ENCODE measurements around the gene PKP1.

The PKP1 gene

GRCh38 chr1:201305815-201306214, 22.5 kb downstream of the PKP1 start:
- no peak overlapping the region for H3K4me3 ChIP-seq
- DNase-seq (ENCODE audit: low read depth, low spot score): no peak
- H3K9me3 ChIP-seq (ENCODE audit: low read depth, low read length): no peaks in the 10 kb centered on the region
- TF ChIP-seq POLR2AphosphoS5 (IDR thresholded peaks at IDR 0.05; ENCODE audit: borderline replicate concordance, low read depth, low read length) (no peak), FOXP2 (optimal IDR thresholded peaks at IDR 0.05; ENCODE audit: control extremely low read depth, extremely low read length, insufficient read depth) (no peak), EZH2 (IDR thresholded peaks at IDR 0.05) (no peak)
- H3K36me3 ChIP-seq (ENCODE audit: insufficient read depth, low read length): no peaks in the 10 kb centered on the region
- no peak overlapping the region for H3K27ac ChIP-seq
- H3K9ac ChIP-seq (ENCODE audit: insufficient read length): no peak overlapping the region

GRCh38 chr1:201307231-201307630, 23.9 kb downstream of the PKP1 start:
- H3K36me3 ChIP-seq (ENCODE audit: insufficient read depth, low read length): no peaks in the 10 kb centered on the region

DNA sequence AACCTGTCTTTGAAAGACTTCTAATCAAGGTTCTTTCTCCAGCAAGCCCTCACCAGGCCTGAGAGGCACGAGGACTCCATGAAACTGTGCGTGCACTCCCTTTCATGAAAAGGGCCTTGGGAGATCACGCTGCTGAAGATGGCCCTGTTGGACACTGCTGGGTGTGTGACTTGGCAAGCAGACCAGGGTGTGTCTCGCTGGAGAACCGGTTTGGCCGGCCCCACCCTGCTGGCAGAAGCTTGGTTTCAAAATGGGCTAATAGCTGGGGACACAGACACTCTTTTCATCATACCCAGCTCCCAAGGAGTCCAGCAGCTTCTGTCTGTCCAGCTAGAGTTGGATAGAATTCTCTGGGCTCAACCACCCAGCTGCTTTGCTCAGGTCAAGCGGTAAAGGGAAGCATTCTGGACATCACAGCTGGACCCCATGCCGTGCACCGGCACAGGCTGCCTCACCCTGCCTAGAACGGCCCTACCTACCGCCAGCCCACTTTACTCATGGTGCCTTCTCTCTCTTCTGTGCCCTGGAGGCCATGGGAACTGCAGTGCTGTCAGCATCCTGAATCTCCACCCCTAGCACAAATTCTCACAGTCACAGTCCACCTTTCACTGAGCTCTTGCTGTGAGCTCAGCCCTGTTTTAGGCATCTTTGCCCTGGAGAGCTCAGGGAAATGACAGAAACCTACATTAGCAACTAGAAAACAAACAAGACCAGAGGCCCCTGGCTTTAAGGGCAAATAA, 24.6 kb downstream of the PKP1 start:
- Histone ChIP-seq H3K4me3 (no peak overlapping the region), H3K36me3 (ENCODE audit: insufficient read depth, low read length) (no peaks in the 10 kb centered on the region), H3K9me3 (ENCODE audit: low read depth, low read length) (no peaks in the 10 kb centered on the region), H3K9ac (ENCODE audit: insufficient read length) (no peak overlapping the region), H3K27ac (no peak overlapping the region)
- TF ChIP-seq POLR2AphosphoS5 (IDR thresholded peaks at IDR 0.05; ENCODE audit: borderline replicate concordance, low read depth, low read length) (no peak), FOXP2 (optimal IDR thresholded peaks at IDR 0.05; ENCODE audit: control extremely low read depth, extremely low read length, insufficient read depth) (no peak), EZH2 (IDR thresholded peaks at IDR 0.05) (no peak)
- DNase-seq (ENCODE audit: low read depth, low spot score): no peak

More at GRCh38 chr1:201307231-201307630, 23.9 kb downstream of the PKP1 start:
- H3K9me3 ChIP-seq (ENCODE audit: low read depth, low read length): no peaks in the 10 kb centered on the region
- no peak overlapping the region for H3K9ac ChIP-seq (ENCODE audit: insufficient read length)
- no peak for DNase-seq (ENCODE audit: low read depth, low spot score)
- TF ChIP-seq POLR2AphosphoS5 (IDR thresholded peaks at IDR 0.05; ENCODE audit: borderline replicate concordance, low read depth, low read length): no peak
- TF ChIP-seq EZH2 (IDR thresholded peaks at IDR 0.05): no peak
- TF ChIP-seq FOXP2 (optimal IDR thresholded peaks at IDR 0.05; ENCODE audit: control extremely low read depth, extremely low read length, insufficient read depth): no peak
- H3K27ac ChIP-seq: no peak overlapping the region
- H3K4me3 ChIP-seq: no peak overlapping the region

DNA sequence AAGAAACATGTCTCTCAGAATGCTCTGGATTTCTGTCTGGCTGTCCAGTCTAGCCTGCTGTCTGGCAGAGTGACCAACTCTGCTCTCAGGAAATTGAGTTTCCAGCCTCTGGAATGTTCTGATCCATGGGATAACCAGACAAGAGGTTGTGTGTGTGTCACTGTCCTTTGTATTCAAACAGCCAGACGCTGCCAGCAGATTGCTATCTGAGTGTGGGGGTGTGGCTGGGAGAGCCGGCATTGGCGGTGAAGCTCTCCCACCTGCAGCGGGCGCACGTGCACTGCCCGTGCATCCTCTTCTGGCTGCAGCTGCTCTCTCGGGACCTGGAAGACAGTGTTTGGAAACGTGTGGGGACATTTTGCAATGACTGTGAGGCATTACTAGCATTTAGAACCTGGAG, 26.1 kb downstream of the PKP1 start:
- TF ChIP-seq POLR2AphosphoS5 (IDR thresholded peaks at IDR 0.05; ENCODE audit: borderline replicate concordance, low read depth, low read length): no peak
- no peak for TF ChIP-seq EZH2 (IDR thresholded peaks at IDR 0.05)
- no peak for TF ChIP-seq FOXP2 (optimal IDR thresholded peaks at IDR 0.05; ENCODE audit: control extremely low read depth, extremely low read length, insufficient read depth)
- DNase-seq (ENCODE audit: low read depth, low spot score): no peak
- H3K27ac ChIP-seq: no peak overlapping the region
- no peak overlapping the region for H3K9ac ChIP-seq (ENCODE audit: insufficient read length)
- no peaks in the 10 kb centered on the region for H3K36me3 ChIP-seq (ENCODE audit: insufficient read depth, low read length)
- H3K9me3 ChIP-seq (ENCODE audit: low read depth, low read length): no peaks in the 10 kb centered on the region
- no peak overlapping the region for H3K4me3 ChIP-seq

GRCh38 chr1:201310251-201310985, 27.1 kb downstream of the PKP1 start:
- TF ChIP-seq FOXP2 (optimal IDR thresholded peaks at IDR 0.05; ENCODE audit: control extremely low read depth, extremely low read length, insufficient read depth) (no peak), EZH2 (IDR thresholded peaks at IDR 0.05) (no peak), POLR2AphosphoS5 (IDR thresholded peaks at IDR 0.05; ENCODE audit: borderline replicate concordance, low read depth, low read length) (no peak)
- no peak overlapping the region for H3K9ac ChIP-seq (ENCODE audit: insufficient read length)

GRCh38 chr1:201310986-201311355, 27.7 kb downstream of the PKP1 start:
- Histone ChIP-seq H3K9ac (ENCODE audit: insufficient read length) (no peak overlapping the region), H3K4me3 (no peak overlapping the region), H3K27ac (no peak overlapping the region), H3K9me3 (ENCODE audit: low read depth, low read length) (no peaks in the 10 kb centered on the region), H3K36me3 (ENCODE audit: insufficient read depth, low read length) (no peaks in the 10 kb centered on the region)
- TF ChIP-seq POLR2AphosphoS5 (IDR thresholded peaks at IDR 0.05; ENCODE audit: borderline replicate concordance, low read depth, low read length) (no peak), FOXP2 (optimal IDR thresholded peaks at IDR 0.05; ENCODE audit: control extremely low read depth, extremely low read length, insufficient read depth) (no peak)
- DNase-seq (ENCODE audit: low read depth, low spot score): no peak

More at GRCh38 chr1:201310251-201310985, 27.1 kb downstream of the PKP1 start:
- H3K36me3 ChIP-seq (ENCODE audit: insufficient read depth, low read length): no peaks in the 10 kb centered on the region
- no peak for DNase-seq (ENCODE audit: low read depth, low spot score)
- no peak overlapping the region for H3K27ac ChIP-seq
- no peak overlapping the region for H3K4me3 ChIP-seq
- H3K9me3 ChIP-seq (ENCODE audit: low read depth, low read length): no peaks in the 10 kb centered on the region

GRCh38 chr1:201311356-201312011, 28.2 kb downstream of the PKP1 start:
- no peak overlapping the region for H3K27ac ChIP-seq
- no peak overlapping the region for H3K9ac ChIP-seq (ENCODE audit: insufficient read length)
- no peak overlapping the region for H3K4me3 ChIP-seq
- TF ChIP-seq POLR2AphosphoS5 (IDR thresholded peaks at IDR 0.05; ENCODE audit: borderline replicate concordance, low read depth, low read length): no peak
- TF ChIP-seq EZH2 (IDR thresholded peaks at IDR 0.05): no peak
- no peak for TF ChIP-seq FOXP2 (optimal IDR thresholded peaks at IDR 0.05; ENCODE audit: control extremely low read depth, extremely low read length, insufficient read depth)
- H3K36me3 ChIP-seq (ENCODE audit: insufficient read depth, low read length): no peaks in the 10 kb centered on the region
- no peak for DNase-seq (ENCODE audit: low read depth, low spot score)
- no peaks in the 10 kb centered on the region for H3K9me3 ChIP-seq (ENCODE audit: low read depth, low read length)

DNA sequence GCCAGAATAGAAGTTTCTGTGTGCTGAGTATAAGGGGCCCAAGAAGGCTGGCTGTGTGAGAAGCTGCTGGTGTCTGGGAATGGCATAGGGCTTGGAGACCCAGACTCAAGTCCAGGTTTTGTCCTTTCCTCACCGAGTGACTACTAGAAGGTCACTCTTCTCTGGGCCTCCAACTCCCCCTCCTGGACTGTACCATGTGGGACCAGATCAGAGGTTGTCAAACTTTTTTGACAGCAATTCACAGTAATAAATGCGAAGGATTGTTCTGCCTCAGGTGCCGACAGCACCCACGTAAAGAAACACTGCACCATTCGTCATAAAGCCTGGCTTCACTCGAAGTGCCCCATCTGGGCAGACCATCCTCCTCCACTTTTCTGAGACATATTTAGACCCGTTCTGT, 29.0 kb downstream of the PKP1 start:
- Histone ChIP-seq H3K9ac (ENCODE audit: insufficient read length) (no peak overlapping the region), H3K27ac (no peak overlapping the region), H3K36me3 (ENCODE audit: insufficient read depth, low read length) (no peaks in the 10 kb centered on the region), H3K4me3 (no peak overlapping the region), H3K9me3 (ENCODE audit: low read depth, low read length) (no peaks in the 10 kb centered on the region)
- no peak for DNase-seq (ENCODE audit: low read depth, low spot score)
- TF ChIP-seq POLR2AphosphoS5 (IDR thresholded peaks at IDR 0.05; ENCODE audit: borderline replicate concordance, low read depth, low read length) (no peak), FOXP2 (optimal IDR thresholded peaks at IDR 0.05; ENCODE audit: control extremely low read depth, extremely low read length, insufficient read depth) (no peak), EZH2 (IDR thresholded peaks at IDR 0.05) (no peak)

Measured in SK-N-MC (cell line).